Transverse colon (tissue), 4 donors: ENCODE results near the gene MMAA. TPM values are rescaled to one million over a fixed set of nuclear protein-coding genes. Genes with fewer than 3 reads are reported as not detected.
"Not testable (repeated sequence)": the region's sequence is repeated elsewhere in the genome, so short reads cannot be mapped to it uniquely, and the experiment has no call there.

Experiments used
- DNase-seq: peaks from one replicate; pipeline ENCODE4 v3.0.0-alpha.2; 2019
- H3K27ac ChIP-seq, 4 donors: fragments of 200-600 bp; sonication (generic); 2 replicates each; pipeline ENCODE4 v1.5.1; 2016 to 2018; ENCODE audit warnings: inconsistent platforms in 4 of 4
- H3K27me3 ChIP-seq: fragments of 200-600 bp; sonication (generic); 2 replicates; pipeline ENCODE4 v1.5.1; 2017; ENCODE audit warnings: inconsistent platforms
- H3K36me3 ChIP-seq, 4 donors: fragments of 200-600 bp; sonication (generic); 2 replicates each; pipeline ENCODE4 v1.5.1; 2017 to 2019; ENCODE audit warnings: inconsistent platforms in 4 of 4
- H3K4me1 ChIP-seq, 4 donors: fragments of 200-600 bp; sonication (generic); 2 replicates each; pipeline ENCODE4 v1.5.1; 2017 to 2020; ENCODE audit warnings: inconsistent platforms in 4 of 4
- H3K4me3 ChIP-seq, 4 donors: fragments of 200-600 bp; sonication (generic); 1 replicate in 1 of 4; 2 replicates in 3 of 4; pipeline versions ENCODE4 v1.5.1 to v1.6.1; 2017 to 2019; ENCODE audit warnings: inconsistent platforms in 4 of 4
- H3K9me3 ChIP-seq, 2 donors: fragments of 200-600 bp; sonication (generic); 2 replicates each; pipeline ENCODE4 v1.5.1; 2017 to 2019; ENCODE audit warnings: inconsistent platforms in 2 of 2
- CTCF ChIP-seq, 5 experiments: fragments of 200-600 bp in 3 of 5; fragments of 450-650 bp in 2 of 5; sonication (generic) in 3 of 5; IDR thresholded peaks; 1 replicate in 2 of 5; 2 replicates in 3 of 5; pipeline ENCODE4 v1.5.1; 2016 to 2017; ENCODE audit warnings: antibody characterized with exemption in 5 of 5, inconsistent platforms in 3 of 5, mild to moderate bottlenecking in 2 of 5, moderate library complexity in 1 of 5
- EP300 ChIP-seq: sonication (generic); formaldehyde crosslinking; IDR thresholded peaks from one replicate; pipeline ENCODE4 v1.6.1; 2017; ENCODE audit warnings: antibody characterized with exemption, low read depth
- POLR2A ChIP-seq: fragments of 450-650 bp; IDR thresholded peaks from one replicate; pipeline ENCODE4 v1.6.1; 2016; ENCODE audit warnings: antibody characterized with exemption, mild to moderate bottlenecking, moderate library complexity
- POLR2AphosphoS5 ChIP-seq, 3 donors: sonication (generic); formaldehyde crosslinking; IDR thresholded peaks; one replicate each; pipeline ENCODE4 v1.6.1; 2016; ENCODE audit warnings: antibody characterized with exemption in 3 of 3
- WGBS, 2 donors: methylation state at CpG; one replicate each; pipeline ENCODE4 v1.1.5; 2018; ENCODE audit warnings: low coverage in 1 of 2; 5-methylcytosine and 5-hydroxymethylcytosine counted together
- in situ Hi-C, 4 donors: fragments of 200-750 bp; cut with MboI; loops; one replicate each; pipeline versions ENCODE4 v1.15.0 to v1.15.1; 2017; ENCODE audit warnings: low sequenced_read_pairs in 3 of 4, low pct_ligation_motif_present in 1 of 4, low pct_unique_long_range_greater_than_20kb in 1 of 4
- intact Hi-C: fragments of 100-400 bp; cut with DNase I; formaldehyde crosslinking; loops from one replicate; pipeline ENCODE4 v1.15.1; 2023; ENCODE audit warnings: low total_unique reads
- total RNA-seq, 4 donors: library from RNA; depleted of rRNA; stranded (reverse); fragments of >200 nt; gene quantifications; one replicate each; pipeline ENCODE4 v1.1.0, GENCODE V29; 2016

MMAA gene
- total RNA-seq, 4 donors from 2014 or later, result 0.37 to 9.1 (median 7.9) TPM

DNA sequence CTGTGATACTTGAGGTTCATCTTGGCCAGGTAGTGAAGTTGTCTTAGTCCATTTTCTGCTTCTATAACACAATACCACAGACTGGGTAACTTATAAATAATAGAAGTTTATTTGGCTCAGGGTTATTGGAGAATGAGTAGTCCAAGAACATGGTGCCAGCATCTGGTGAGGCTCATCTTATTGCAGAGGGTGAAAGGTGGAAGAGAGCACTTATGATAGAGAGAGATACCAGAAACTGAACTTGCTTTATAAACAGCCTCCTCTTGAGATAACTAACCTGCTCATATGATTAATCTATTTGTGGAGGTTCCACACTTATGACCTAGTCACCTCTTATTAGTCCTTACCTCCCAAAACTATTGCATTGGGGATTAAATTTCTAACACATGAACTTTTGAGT, 62.3 kb downstream of the MMAA start:
- TF ChIP-seq POLR2AphosphoS5 (IDR thresholded peaks at IDR 0.05), result no peak
- no peak for TF ChIP-seq POLR2A
- no peak for TF ChIP-seq EP300
- no peak for TF ChIP-seq CTCF (IDR thresholded peaks at IDR 0.05)
- no peak for DNase-seq
- in situ Hi-C loops, result no loop called here

GRCh38 chr4:145681956-145682355, 62.8 kb downstream of the MMAA start:
- intact Hi-C loops, result no loop called here
- no peak for TF ChIP-seq POLR2A
- TF ChIP-seq CTCF (IDR thresholded peaks at IDR 0.05), result no peak
- no peak for TF ChIP-seq POLR2AphosphoS5 (IDR thresholded peaks at IDR 0.05)
- no peak for TF ChIP-seq EP300

More for the DNA sequence above, 62.3 kb downstream of the MMAA start:
- H3K4me1 ChIP-seq, result peaks cover 8 to 20% (median 11%) of the 10 kb centered on the region in 4 donors
- H3K4me3 ChIP-seq, result no peak overlapping the region
- intact Hi-C loops, result no loop called here
- no peaks in the 10 kb centered on the region for H3K27me3 ChIP-seq
- H3K27ac ChIP-seq, result no peak overlapping the region
- H3K9me3 ChIP-seq, result peaks cover 3 to 4% of the 10 kb centered on the region in 2 donors
- H3K36me3 ChIP-seq, result no peaks in the 10 kb centered on the region

GRCh38 chr4:145686991-145687390, 67.8 kb downstream of the MMAA start:
- Histone ChIP-seq H3K36me3 (no peaks in the 10 kb centered on the region), H3K27ac (no peak overlapping the region), H3K4me3 (no peak overlapping the region), H3K9me3 (no peaks in the 10 kb centered on the region), H3K27me3 (no peaks in the 10 kb centered on the region), H3K4me1 (no peaks in the 10 kb centered on the region)
- TF ChIP-seq CTCF (IDR thresholded peaks at IDR 0.05), result no peak
- TF ChIP-seq POLR2A, result no peak
- TF ChIP-seq POLR2AphosphoS5 (IDR thresholded peaks at IDR 0.05), result no peak
- no peak for TF ChIP-seq EP300
- intact Hi-C loops (no loop called here), in situ Hi-C loops (no loop called here)
- no peak for DNase-seq
- WGBS, 2 donors, result 48 to 71% methylated on average over 1 to 2 of the region's 2 CpGs

More at GRCh38 chr4:145681956-145682355, 62.8 kb downstream of the MMAA start:
- no peaks in the 10 kb centered on the region for H3K27me3 ChIP-seq
- WGBS, 2 donors, result 92% methylated on average over 1 of the region's 1 CpG
- no peak for DNase-seq
- in situ Hi-C loops, result no loop called here
- no peak overlapping the region for H3K27ac ChIP-seq
- peaks cover 8 to 20% (median 11%) of the 10 kb centered on the region in 4 donors for H3K4me1 ChIP-seq
- no peaks in the 10 kb centered on the region for H3K36me3 ChIP-seq
- no peak overlapping the region for H3K4me3 ChIP-seq
- H3K9me3 ChIP-seq, result peaks cover 3 to 4% of the 10 kb centered on the region in 2 donors

GRCh38 chr4:145690610-145691009, 71.4 kb downstream of the MMAA start:
- Histone ChIP-seq H3K9me3 (no peaks in the 10 kb centered on the region), H3K27ac (no peak overlapping the region), H3K27me3 (no peaks in the 10 kb centered on the region), H3K4me3 (no peak overlapping the region), H3K36me3 (no peaks in the 10 kb centered on the region), H3K4me1 (no peaks in the 10 kb centered on the region)
- intact Hi-C loops, result no loop called here
- WGBS, 2 donors, result 93 to 100% methylated on average over 1 to 3 of the region's 3 CpGs
- no peak for DNase-seq
- in situ Hi-C loops, result no loop called here
- no peak for TF ChIP-seq POLR2A

DNA sequence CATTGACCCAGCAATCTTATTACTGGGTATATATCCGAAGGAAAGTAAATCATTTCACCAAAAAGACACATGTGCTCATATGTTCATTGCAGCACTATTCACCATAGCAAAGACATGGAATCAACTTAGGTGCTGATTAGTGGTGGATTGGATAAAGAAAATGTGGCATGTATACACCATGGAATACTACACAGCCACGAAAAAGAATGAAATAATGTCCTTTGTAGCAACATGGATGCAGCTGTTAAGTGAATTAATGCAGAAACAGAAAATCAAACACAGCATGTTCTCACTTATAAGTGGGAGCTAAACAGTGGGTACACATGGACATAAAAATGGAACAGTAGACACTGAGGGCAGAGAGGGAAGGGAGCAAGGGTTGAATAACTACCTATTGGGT, 72.2 kb downstream of the MMAA start:
- H3K36me3 ChIP-seq, intact Hi-C loops, DNase-seq, H3K27me3 ChIP-seq, H3K27ac ChIP-seq, H3K4me3 ChIP-seq, H3K4me1 ChIP-seq, H3K9me3 ChIP-seq, in situ Hi-C loops: not testable (repeated sequence)
- 75 to 77% methylated on average over 2 of the region's 2 CpGs for WGBS, 2 donors
